ENCODE data around the gene PLCB1. TPM values are rescaled to one million over a fixed set of nuclear protein-coding genes. Genes with fewer than 3 reads are reported as not detected.

PLCB1 gene
- total RNA-seq, 1 donor from 2014 or later, result 16.2 TPM

GRCh38 chr20:8124639-8125038 is 7.4 kb upstream of the PLCB1 start:
- Mint-ChIP-seq H3K27me3 (peaks cover 2% of the 10 kb centered on the region), H3K4me3 (ENCODE audit: low read depth) (no peak overlapping the region), H3K27ac (no peak overlapping the region), H3K4me1 (ENCODE audit: low read depth) (peaks cover 5% of the 10 kb centered on the region), H3K36me3 (ENCODE audit: insufficient read depth) (no peaks in the 10 kb centered on the region), H3K9me3 (ENCODE audit: low read depth) (no peaks in the 10 kb centered on the region)
- TF ChIP-seq CTCF (IDR thresholded peaks at IDR 0.05; ENCODE audit: unreplicated experiment), result no peak
- DNase-seq (ENCODE audit: low spot score, unreplicated experiment), result no peak

GRCh38 chr20:8126181-8126580 is 5.9 kb upstream of the PLCB1 start:
- H3K36me3 Mint-ChIP-seq (ENCODE audit: insufficient read depth), result no peaks in the 10 kb centered on the region
- no peak for TF ChIP-seq CTCF (IDR thresholded peaks at IDR 0.05; ENCODE audit: unreplicated experiment)
- no peak overlapping the region for H3K4me3 Mint-ChIP-seq (ENCODE audit: low read depth)
- H3K9me3 Mint-ChIP-seq (ENCODE audit: low read depth), result no peaks in the 10 kb centered on the region
- DNase-seq (ENCODE audit: low spot score, unreplicated experiment), result no peak
- H3K27me3 Mint-ChIP-seq, result peaks cover 8% of the 10 kb centered on the region
- no peak overlapping the region for H3K27ac Mint-ChIP-seq
- peaks cover 5% of the 10 kb centered on the region for H3K4me1 Mint-ChIP-seq (ENCODE audit: low read depth)

DNA sequence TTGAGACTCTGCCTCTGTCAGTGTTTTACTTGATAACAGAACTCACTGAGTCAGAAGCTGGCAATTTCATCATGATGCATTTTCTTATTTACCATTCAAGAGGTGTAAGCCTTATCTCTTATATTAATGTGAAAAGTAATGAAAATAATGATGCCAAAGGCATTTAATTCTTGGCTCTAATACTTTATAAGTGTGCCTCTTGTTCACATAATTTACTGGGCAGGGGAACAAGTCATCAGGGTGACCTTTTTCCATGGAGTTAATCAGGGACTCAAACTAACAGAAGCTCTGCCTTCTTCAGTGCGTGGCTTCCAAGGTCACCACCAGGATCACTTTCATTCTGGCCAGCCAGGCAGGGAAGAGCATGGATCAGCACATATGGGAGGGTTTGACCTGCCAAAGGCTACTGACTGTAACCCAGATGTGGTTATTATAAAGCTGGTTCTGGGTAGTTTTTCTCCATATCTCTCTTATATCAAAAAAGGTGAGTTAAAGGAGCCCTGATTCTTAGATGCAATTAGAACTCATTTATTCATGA is 5.2 kb upstream of the PLCB1 start:
- Mint-ChIP-seq H3K4me3 (ENCODE audit: low read depth) (no peak overlapping the region), H3K36me3 (ENCODE audit: insufficient read depth) (no peaks in the 10 kb centered on the region), H3K27me3 (peaks cover 13% of the 10 kb centered on the region), H3K4me1 (ENCODE audit: low read depth) (peaks cover 7% of the 10 kb centered on the region), H3K27ac (no peak overlapping the region), H3K9me3 (ENCODE audit: low read depth) (no peaks in the 10 kb centered on the region)
- DNase-seq (ENCODE audit: low spot score, unreplicated experiment), result no peak
- no peak for TF ChIP-seq CTCF (IDR thresholded peaks at IDR 0.05; ENCODE audit: unreplicated experiment)

DNA sequence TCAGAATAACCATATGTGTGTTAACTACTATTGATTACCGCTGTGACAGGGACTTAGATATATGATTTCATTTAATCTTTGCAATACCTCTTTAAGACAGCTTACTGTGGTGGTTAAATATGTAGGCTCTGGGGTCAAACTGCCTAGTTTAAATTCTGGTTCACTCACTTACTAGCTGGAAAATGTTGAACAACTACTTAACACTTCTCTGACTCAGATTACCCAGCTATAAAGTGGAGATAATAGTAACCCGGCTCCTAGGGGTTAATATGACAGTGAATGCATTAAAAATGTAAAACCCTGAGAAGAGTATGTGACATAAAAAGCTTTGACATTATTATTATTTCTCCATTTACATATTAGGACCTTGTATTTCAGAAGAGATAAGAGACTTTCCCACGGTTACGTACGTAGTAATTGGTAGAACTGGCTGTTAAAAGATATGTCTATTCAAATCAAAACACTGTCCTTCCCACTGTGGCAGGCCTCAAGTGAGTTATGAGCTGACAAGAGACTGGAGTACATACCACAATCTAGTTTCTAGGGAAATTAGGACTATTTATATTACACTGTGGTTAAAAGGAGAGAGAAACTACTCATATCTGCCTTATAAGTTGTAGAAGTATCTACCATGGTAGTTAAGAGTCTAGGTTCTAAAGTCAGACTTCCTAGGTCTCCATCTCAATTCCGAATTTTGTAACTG is 4.4 kb upstream of the PLCB1 start:
- H3K4me1 Mint-ChIP-seq (ENCODE audit: low read depth), result peaks cover 4% of the 10 kb centered on the region
- no peaks in the 10 kb centered on the region for H3K9me3 Mint-ChIP-seq (ENCODE audit: low read depth)
- peaks cover 13% of the 10 kb centered on the region for H3K27me3 Mint-ChIP-seq
- H3K27ac Mint-ChIP-seq, result no peak overlapping the region
- DNase-seq (ENCODE audit: low spot score, unreplicated experiment), result no peak
- H3K36me3 Mint-ChIP-seq (ENCODE audit: insufficient read depth), result no peaks in the 10 kb centered on the region
- H3K4me3 Mint-ChIP-seq (ENCODE audit: low read depth), result no peak overlapping the region
- no peak for TF ChIP-seq CTCF (IDR thresholded peaks at IDR 0.05; ENCODE audit: unreplicated experiment)

DNA sequence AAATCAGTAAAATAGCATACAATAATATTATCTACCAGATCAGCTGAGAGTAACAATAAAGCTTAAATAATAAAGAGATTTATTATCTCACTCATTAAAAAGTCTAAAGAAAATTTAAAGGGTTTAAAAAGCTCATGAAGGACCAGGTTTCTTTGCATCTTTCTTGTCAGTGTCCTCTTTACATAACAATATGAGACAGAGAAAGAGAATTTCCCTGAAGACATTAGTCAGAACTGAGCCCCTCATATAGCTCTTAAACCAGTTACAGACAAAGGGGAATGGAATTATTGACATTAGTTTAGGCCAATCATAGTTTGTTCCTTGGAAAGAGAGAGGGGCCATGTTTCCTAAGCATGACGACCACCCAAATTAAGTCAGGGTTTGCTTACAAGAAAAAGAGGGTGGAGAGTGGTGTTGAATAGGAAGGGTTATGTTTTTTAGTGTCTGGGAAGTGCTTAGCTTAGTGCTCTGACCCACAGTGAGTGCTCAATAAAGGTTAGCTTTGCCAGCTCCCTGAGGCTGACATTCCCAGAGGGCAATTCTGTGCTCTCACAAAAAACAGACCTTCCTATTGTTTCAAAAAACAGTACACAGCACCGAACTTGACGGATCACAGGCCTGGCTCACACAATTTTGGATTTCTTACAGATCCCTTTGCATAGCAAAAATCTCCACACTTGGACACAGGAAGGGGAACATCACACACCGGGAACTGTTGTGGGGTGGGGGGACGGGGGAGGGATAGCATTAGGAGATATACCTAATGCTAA is 3.6 kb upstream of the PLCB1 start:
- Mint-ChIP-seq H3K36me3 (ENCODE audit: insufficient read depth) (no peaks in the 10 kb centered on the region), H3K27me3 (peaks cover 21% of the 10 kb centered on the region), H3K4me1 (ENCODE audit: low read depth) (peaks cover 7% of the 10 kb centered on the region), H3K27ac (no peak overlapping the region), H3K4me3 (ENCODE audit: low read depth) (no peak overlapping the region), H3K9me3 (ENCODE audit: low read depth) (no peaks in the 10 kb centered on the region)
- DNase-seq (ENCODE audit: low spot score, unreplicated experiment), result no peak
- no peak for TF ChIP-seq CTCF (IDR thresholded peaks at IDR 0.05; ENCODE audit: unreplicated experiment)

Data from progenitor cell of endocrine pancreas (in vitro differentiated cells).